Stimulated activated CD4-positive, alpha-beta T cell treated with anti-CD3 and anti-CD28 coated beads, Interleukin-4, amount 100 ng/mL, for 1 hour (primary cell): ENCODE results near the gene BMPER.

Source experiments
- DNase-seq: peaks from one replicate; pipeline ENCODE4 v3.0.0-alpha.2; 2020

Gene BMPER

GRCh38 chr7:34034728-34035127 is 129.4 kb downstream of the BMPER start:
- DNase-seq, result no peak

- DNase-seq, result no peak
Measured at GRCh38 chr7:34036051-34036920, 130.9 kb downstream of the BMPER start.

GRCh38 chr7:34036972-34037792 is 131.8 kb downstream of the BMPER start:
- DNase-seq, result no peak

GRCh38 chr7:34038816-34039470 is 133.6 kb downstream of the BMPER start:
- DNase-seq, result no peak

- no peak for DNase-seq
Measured at GRCh38 chr7:34041707-34042106, 136.4 kb downstream of the BMPER start.

GRCh38 chr7:34042406-34042805 is 137.1 kb downstream of the BMPER start:
- no peak for DNase-seq

GRCh38 chr7:34043461-34044305 is 138.3 kb downstream of the BMPER start:
- DNase-seq, result no peak

- no peak for DNase-seq
Measured at GRCh38 chr7:34044306-34044643, 138.9 kb downstream of the BMPER start.

GRCh38 chr7:34044734-34045353 is 139.5 kb downstream of the BMPER start:
- no peak for DNase-seq

GRCh38 chr7:34048445-34048844 is 143.1 kb downstream of the BMPER start:
- DNase-seq, result no peak

GRCh38 chr7:34054075-34054474 is 148.7 kb downstream of the BMPER start:
- DNase-seq, result no peak

- no peak for DNase-seq
Measured at GRCh38 chr7:34057136-34057535, 151.8 kb downstream of the BMPER start.

- DNase-seq, result no peak
Measured at GRCh38 chr7:34057956-34058355, 152.6 kb downstream of the BMPER start.

- DNase-seq, result no peak
Measured at GRCh38 chr7:34058801-34059135, 153.4 kb downstream of the BMPER start.

- no peak for DNase-seq
Measured at GRCh38 chr7:34059136-34059828, 153.9 kb downstream of the BMPER start.

GRCh38 chr7:34060196-34060947 is 155.0 kb downstream of the BMPER start:
- DNase-seq, result no peak

- DNase-seq, result no peak
Measured at GRCh38 chr7:34061149-34061548, 155.8 kb downstream of the BMPER start.

- no peak for DNase-seq
Measured at GRCh38 chr7:34062341-34062740, 157.0 kb downstream of the BMPER start.

GRCh38 chr7:34062826-34063225 is 157.5 kb downstream of the BMPER start:
- DNase-seq, result no peak

- no peak for DNase-seq
Measured at GRCh38 chr7:34064519-34065158, 159.3 kb downstream of the BMPER start.
